Hepatocyte (in vitro differentiated cells): ENCODE data around the gene NOS1AP. TPM values are rescaled to one million over a fixed set of nuclear protein-coding genes. Genes with fewer than 3 reads are reported as not detected.
A peak's percentile ranks its signal among the peaks of the same experiment; 100 is the strongest.

Experiments
- DNase-seq: peaks from one replicate; pipeline ENCODE4 v3.0.0-alpha.2; 2016; ENCODE audit warnings: low spot score
- H2AFZ ChIP-seq: fragments of 200-600 bp; sonication (generic); 2 replicates; pipeline ENCODE4 v1.6.0; 2016; ENCODE audit warnings: antibody characterized with exemption, mild to moderate bottlenecking
- H3K27ac ChIP-seq: fragments of 200-600 bp; sonication (generic); 2 replicates; pipeline ENCODE4 v1.5.1; 2016; ENCODE audit warnings: mild to moderate bottlenecking
- H3K27me3 ChIP-seq: fragments of 200-600 bp; sonication (generic); 2 replicates; pipeline ENCODE4 v1.6.1; 2016
- H3K36me3 ChIP-seq: fragments of 200-600 bp; sonication (generic); replicated peaks from 2 replicates; pipeline ENCODE4 v1.5.1; 2016; ENCODE audit warnings: low read depth; ENCODE audit not compliant: insufficient read depth
- H3K4me1 ChIP-seq: fragments of 200-600 bp; sonication (generic); 2 replicates; pipeline ENCODE4 v1.5.1; 2016; ENCODE audit warnings: mild to moderate bottlenecking, moderate library complexity; ENCODE audit not compliant: insufficient read depth
- H3K4me2 ChIP-seq: fragments of 200-600 bp; sonication (generic); 2 replicates; pipeline ENCODE4 v1.6.0; 2016
- H3K4me3 ChIP-seq: fragments of 200-600 bp; sonication (generic); 2 replicates; pipeline ENCODE4 v1.5.1; 2016; ENCODE audit warnings: mild to moderate bottlenecking
- H3K79me2 ChIP-seq: fragments of 200-600 bp; sonication (generic); 2 replicates; pipeline ENCODE4 v1.6.0; 2017; ENCODE audit warnings: mild to moderate bottlenecking
- H3K9me2 ChIP-seq: fragments of 200-600 bp; sonication (generic); replicated peaks from 2 replicates; pipeline ENCODE4 v1.6.0; 2017; ENCODE audit warnings: mild to moderate bottlenecking; ENCODE audit not compliant: insufficient read depth
- H3K9me3 ChIP-seq: fragments of 200-600 bp; sonication (generic); 2 replicates; pipeline ENCODE4 v1.5.1; 2016; ENCODE audit warnings: low read depth, mild to moderate bottlenecking
- H4K20me1 ChIP-seq: fragments of 200-600 bp; sonication (generic); 2 replicates; pipeline ENCODE4 v1.6.0; 2016; ENCODE audit warnings: mild to moderate bottlenecking; ENCODE audit not compliant: insufficient read depth, poor library complexity, severe bottlenecking
- CTCF ChIP-seq: fragments of 200-600 bp; sonication (generic); IDR thresholded peaks from 2 replicates; pipeline ENCODE4 v1.5.1; 2016; ENCODE audit warnings: antibody characterized with exemption, mild to moderate bottlenecking; ENCODE audit not compliant: poor library complexity
- EZH2 ChIP-seq: fragments of 200-600 bp; sonication (generic); IDR thresholded peaks from 2 replicates; pipeline ENCODE4 v1.6.1; 2016; ENCODE audit warnings: antibody characterized with exemption, mild to moderate bottlenecking, borderline replicate concordance
- EZH2phosphoT487 ChIP-seq: fragments of 200-600 bp; sonication (generic); IDR thresholded peaks from one replicate; pipeline ENCODE4 v1.6.1; 2018; ENCODE audit warnings: antibody characterized with exemption, mild to moderate bottlenecking, low read depth, moderate library complexity; ENCODE audit not compliant: unreplicated experiment, severe bottlenecking
- WGBS: methylation state at CpG from one replicate; pipeline ENCODE4 v1.1.6; 2016; ENCODE audit warnings: low lambda C conversion rate; ENCODE audit errors: missing lambda C conversion rate; 5-methylcytosine and 5-hydroxymethylcytosine counted together
- polyA plus RNA-seq: library from polyadenylated mRNA; unstranded; fragments of >200 nt; fragmentation: Nextera tagmentation; extraction: Ambion mirVana; gene quantifications from 2 replicates; pipeline ENCODE4 v1.2.1, GENCODE V29; 2016
- total RNA-seq: library from RNA; depleted of rRNA; stranded (reverse); fragments of >200 nt; gene quantifications from 2 replicates; pipeline ENCODE4 v1.2.3, GENCODE V29; 2014

The NOS1AP gene
- total and polyA plus RNA-seq, 2 experiments from 2014 or later, result 0.97 to 4.4 TPM

- Histone ChIP-seq H3K4me3 (no peak overlapping the region), H3K4me1 (peaks cover 23% of the 10 kb centered on the region), H3K4me2 (no peak overlapping the region), H3K79me2 (no peaks in the 10 kb centered on the region), H4K20me1 (no peaks in the 10 kb centered on the region), H2AFZ (no peak overlapping the region), H3K36me3 (no peaks in the 10 kb centered on the region), H3K9me3 (no peaks in the 10 kb centered on the region), H3K27ac (no peak overlapping the region), H3K27me3 (no peaks in the 10 kb centered on the region), H3K9me2 (no peaks in the 10 kb centered on the region)
- TF ChIP-seq CTCF (no peak), EZH2phosphoT487 (no peak), EZH2 (no peak)
- no peak for DNase-seq
- 96% methylated on average over 1 of the region's 1 CpG for WGBS
Measured at GRCh38 chr1:162314206-162314605, 244.7 kb downstream of the NOS1AP start.

GRCh38 chr1:162315673-162316072, 246.2 kb downstream of the NOS1AP start:
- WGBS, result 55% methylated on average over 2 of the region's 2 CpGs
- no peaks in the 10 kb centered on the region for H3K9me2 ChIP-seq
- H3K27ac ChIP-seq, result peak overlapping the region; percentile 20
- no peak overlapping the region for H3K4me3 ChIP-seq
- H3K36me3 ChIP-seq, result no peaks in the 10 kb centered on the region
- H3K4me2 ChIP-seq, result no peak overlapping the region
- TF ChIP-seq EZH2phosphoT487, result no peak
- TF ChIP-seq CTCF, result no peak
- no peak for TF ChIP-seq EZH2
- no peaks in the 10 kb centered on the region for H3K9me3 ChIP-seq
- DNase-seq, result no peak
- H3K27me3 ChIP-seq, result no peaks in the 10 kb centered on the region
- peaks cover 23% of the 10 kb centered on the region for H3K4me1 ChIP-seq
- H4K20me1 ChIP-seq, result no peaks in the 10 kb centered on the region
- no peaks in the 10 kb centered on the region for H3K79me2 ChIP-seq
- H2AFZ ChIP-seq, result no peak overlapping the region

GRCh38 chr1:162316187-162316586, 246.7 kb downstream of the NOS1AP start:
- no peak overlapping the region for H3K4me2 ChIP-seq
- no peaks in the 10 kb centered on the region for H3K79me2 ChIP-seq
- H3K4me3 ChIP-seq, result no peak overlapping the region
- H3K4me1 ChIP-seq, result peaks cover 23% of the 10 kb centered on the region
- no peak for DNase-seq
- H3K27ac ChIP-seq, result peak overlapping the region; percentile 20
- H3K9me3 ChIP-seq, result no peaks in the 10 kb centered on the region
- H2AFZ ChIP-seq, result no peak overlapping the region
- no peaks in the 10 kb centered on the region for H3K27me3 ChIP-seq
- H3K36me3 ChIP-seq, result no peaks in the 10 kb centered on the region
- 86% methylated on average over 4 of the region's 4 CpGs for WGBS
- no peaks in the 10 kb centered on the region for H3K9me2 ChIP-seq
- no peak for TF ChIP-seq EZH2phosphoT487
- no peak for TF ChIP-seq CTCF
- no peak for TF ChIP-seq EZH2
- no peaks in the 10 kb centered on the region for H4K20me1 ChIP-seq

GRCh38 chr1:162317621-162318020, 248.1 kb downstream of the NOS1AP start:
- DNase-seq, result no peak
- Histone ChIP-seq H3K79me2 (no peaks in the 10 kb centered on the region), H3K4me1 (peaks cover 23% of the 10 kb centered on the region), H2AFZ (no peak overlapping the region), H3K4me2 (peak overlapping the region; percentile 11), H3K27me3 (no peaks in the 10 kb centered on the region), H3K4me3 (no peak overlapping the region), H3K9me3 (no peaks in the 10 kb centered on the region), H3K27ac (peak overlapping the region; percentile 33), H3K36me3 (no peaks in the 10 kb centered on the region), H3K9me2 (no peaks in the 10 kb centered on the region), H4K20me1 (no peaks in the 10 kb centered on the region)
- TF ChIP-seq CTCF (no peak), EZH2phosphoT487 (no peak), EZH2 (no peak)
- 61% methylated on average over 5 of the region's 5 CpGs for WGBS
